Lung (tissue), 12 donors: ENCODE data around the gene ARID5B. TPM values are rescaled to one million over a fixed set of nuclear protein-coding genes. Genes with fewer than 3 reads are reported as not detected.

ENCODE experiments used
- ATAC-seq: fragments of 200-7000 bp; cut with Tn5 transposase; one replicate; pipeline ENCODE4 v1.9.1; 2020; ENCODE audit warnings: moderate number of reproducible peaks; ENCODE audit not compliant: insufficient read depth, low FRiP score
- DNase-seq, 3 donors: peaks; one replicate each; pipeline ENCODE4 v3.0.0-alpha.2; 2013 to 2017
- H3K27ac ChIP-seq, 2 donors: one replicate each; pipeline ENCODE4 v1.5.1; 2013; ENCODE audit warnings: mild to moderate bottlenecking in 2 of 2, moderate library complexity in 2 of 2, control low read depth in 1 of 2, inconsistent platforms in 1 of 2, low read depth in 1 of 2, low read length in 1 of 2
- H3K27me3 ChIP-seq, 3 donors: one replicate each; pipeline ENCODE4 v1.5.1; 2013; ENCODE audit warnings: low read length in 2 of 3; ENCODE audit not compliant: control insufficient read depth in 3 of 3, insufficient read depth in 3 of 3
- H3K36me3 ChIP-seq, 4 donors: one replicate each; pipeline ENCODE4 v1.5.1; 2013; ENCODE audit warnings: low read length in 4 of 4, mild to moderate bottlenecking in 1 of 4, moderate library complexity in 1 of 4; ENCODE audit not compliant: control insufficient read depth in 4 of 4, insufficient read depth in 4 of 4
- H3K4me1 ChIP-seq, 5 donors: one replicate each; pipeline ENCODE4 v1.5.1; 2013; ENCODE audit warnings: low read length in 5 of 5, mild to moderate bottlenecking in 2 of 5, moderate library complexity in 1 of 5; ENCODE audit not compliant: control insufficient read depth in 5 of 5, insufficient read depth in 5 of 5
- H3K4me3 ChIP-seq: one replicate; pipeline ENCODE4 v1.5.1; 2013; ENCODE audit warnings: mild to moderate bottlenecking, control low read depth, moderate library complexity
- H3K9ac ChIP-seq, 2 donors: one replicate each; pipeline ENCODE4 v1.5.1; 2013; ENCODE audit warnings: low read length in 2 of 2, control low read depth in 1 of 2; ENCODE audit not compliant: insufficient read depth in 1 of 2
- H3K9me3 ChIP-seq, 4 donors: one replicate each; pipeline ENCODE4 v1.5.1; 2013; ENCODE audit warnings: low read length in 3 of 4, mild to moderate bottlenecking in 1 of 4, moderate library complexity in 1 of 4; ENCODE audit not compliant: control insufficient read depth in 4 of 4, insufficient read depth in 3 of 4
- WGBS, 2 donors: extraction: QIAGEN DNeasy Blood & Tissue Kit; methylation state at CpG; one replicate each; pipeline ENCODE4 v1.1.7; 2013; 5-methylcytosine and 5-hydroxymethylcytosine counted together
- polyA plus RNA-seq, 2 donors: library from polyadenylated mRNA; stranded (reverse); fragments of 200-250 nt; gene quantifications; one replicate each; pipeline ENCODE4 v1.2.1, GENCODE V29; 2013
- total RNA-seq, 2 donors: library from RNA; depleted of rRNA in 1 of 2; stranded (reverse); fragments of >200 nt in 1 of 2; gene quantifications; one replicate each; pipeline ENCODE4 v1.2.1, GENCODE V29; 2014 to 2021
- TF ChIP-seq, protein P1 (sequence below): IDR thresholded peaks from 2 replicates; pipeline ENCODE4 v1.5.1; 2012; ENCODE audit warnings: mild to moderate bottlenecking; ENCODE audit errors: control extremely low read depth, extremely low read depth
- donor health status: control.
- donor health status: control.
- donor health status: Bipolar disorder and iron deficiency.
- donor health status: healthy.
- donor health status: DM: yes; HTN: yes; CAD: no.

The ARID5B gene
- total and polyA plus RNA-seq, 4 donors, result 7.8 to 95.3 (median 22.0) TPM

- Histone ChIP-seq H3K9me3 (no peaks in the 10 kb centered on the region), H3K4me1 (peaks cover 1 to 38% (median 15%) of the 10 kb centered on the region in 5 donors), H3K27ac (peak overlapping the region; percentile 69 to 75), H3K36me3 (no peaks in the 10 kb centered on the region), H3K9ac (peak overlapping the region; percentile 3 to 90), H3K27me3 (no peaks in the 10 kb centered on the region), H3K4me3 (peak overlapping the region; percentile 42)
- peak; percentile 82 to 91 (median 86) for DNase-seq
- 0% methylated on average over 25 of the region's 25 CpGs for WGBS, 2 donors
- ATAC-seq, result peak; percentile 15
- TF ChIP-seq, protein P1, sequence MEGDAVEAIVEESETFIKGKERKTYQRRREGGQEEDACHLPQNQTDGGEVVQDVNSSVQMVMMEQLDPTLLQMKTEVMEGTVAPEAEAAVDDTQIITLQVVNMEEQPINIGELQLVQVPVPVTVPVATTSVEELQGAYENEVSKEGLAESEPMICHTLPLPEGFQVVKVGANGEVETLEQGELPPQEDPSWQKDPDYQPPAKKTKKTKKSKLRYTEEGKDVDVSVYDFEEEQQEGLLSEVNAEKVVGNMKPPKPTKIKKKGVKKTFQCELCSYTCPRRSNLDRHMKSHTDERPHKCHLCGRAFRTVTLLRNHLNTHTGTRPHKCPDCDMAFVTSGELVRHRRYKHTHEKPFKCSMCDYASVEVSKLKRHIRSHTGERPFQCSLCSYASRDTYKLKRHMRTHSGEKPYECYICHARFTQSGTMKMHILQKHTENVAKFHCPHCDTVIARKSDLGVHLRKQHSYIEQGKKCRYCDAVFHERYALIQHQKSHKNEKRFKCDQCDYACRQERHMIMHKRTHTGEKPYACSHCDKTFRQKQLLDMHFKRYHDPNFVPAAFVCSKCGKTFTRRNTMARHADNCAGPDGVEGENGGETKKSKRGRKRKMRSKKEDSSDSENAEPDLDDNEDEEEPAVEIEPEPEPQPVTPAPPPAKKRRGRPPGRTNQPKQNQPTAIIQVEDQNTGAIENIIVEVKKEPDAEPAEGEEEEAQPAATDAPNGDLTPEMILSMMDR, result no peak
These were observed 1.3 kb upstream of the ARID5B start for GRCh38 chr10:61899997-61900828.

GRCh38 chr10:61901829-61902444, 438 bp downstream of the ARID5B start:
- peaks cover 0 to 41% (median 15%) of the 10 kb centered on the region in 5 donors for H3K4me1 ChIP-seq
- ATAC-seq, result no peak
- H3K36me3 ChIP-seq, result peaks cover 0 to 1% (median 0%) of the 10 kb centered on the region in 4 donors
- peak overlapping the region; percentile 69 to 96 for H3K9ac ChIP-seq
- 0% methylated on average over 14 of the region's 14 CpGs for WGBS, 2 donors
- no peaks in the 10 kb centered on the region for H3K27me3 ChIP-seq
- no peaks in the 10 kb centered on the region for H3K9me3 ChIP-seq
- peak overlapping the region; percentile 42 for H3K4me3 ChIP-seq
- TF ChIP-seq, protein P1, result no peak
- DNase-seq, result peak in 1 of 3 donors; percentile 86
- peak overlapping the region; percentile 76 to 80 for H3K27ac ChIP-seq

DNA sequence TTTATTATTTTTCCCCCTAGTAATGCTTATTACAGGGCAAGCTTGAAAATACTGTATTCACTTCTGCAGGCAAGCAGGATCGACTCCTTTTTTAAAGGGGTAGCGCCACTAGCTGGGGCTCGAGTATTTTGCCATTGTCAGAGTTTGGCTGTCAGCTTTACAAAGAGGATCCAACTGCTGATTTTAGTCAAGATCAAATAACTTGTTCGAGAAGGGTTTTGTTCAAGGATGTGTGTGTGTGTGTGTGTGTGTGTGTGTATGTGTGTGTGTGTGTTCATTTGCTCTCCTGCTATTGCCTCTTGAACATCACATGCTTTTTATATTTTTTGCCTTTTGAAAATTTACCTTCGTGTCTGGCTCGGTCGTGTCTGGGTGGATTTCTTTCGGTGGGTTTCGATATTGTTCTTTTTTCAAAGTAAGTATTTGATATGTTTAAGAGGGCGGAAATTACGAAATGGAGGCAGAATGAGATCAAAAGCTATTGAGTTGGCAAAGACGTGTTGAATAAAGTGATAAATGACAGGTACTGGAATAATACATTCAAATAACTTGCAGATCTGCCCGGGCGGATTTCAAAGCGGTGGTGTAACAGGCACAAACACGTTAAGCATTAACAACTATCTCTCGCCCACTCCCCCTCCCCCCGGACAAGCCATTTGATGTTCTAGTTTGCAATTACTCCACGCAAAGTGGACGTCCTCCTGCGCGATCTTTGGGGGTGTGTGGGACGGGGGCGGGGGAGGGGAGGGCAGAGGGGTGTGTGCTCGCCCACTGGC, 1.1 kb downstream of the ARID5B start:
- Histone ChIP-seq H3K27me3 (no peaks in the 10 kb centered on the region), H3K4me3 (peak overlapping the region; percentile 71), H3K9ac (peak overlapping the region; percentile 88 to 96), H3K36me3 (peaks cover 0 to 2% (median 0%) of the 10 kb centered on the region in 4 donors), H3K9me3 (no peaks in the 10 kb centered on the region), H3K27ac (peak overlapping the region; percentile 89 to 99), H3K4me1 (peaks cover 0 to 36% (median 13%) of the 10 kb centered on the region in 5 donors)
- DNase-seq (peak; percentile 78 to 93 (median 92)), ATAC-seq (no peak)
- TF ChIP-seq, protein P1, result no peak
- 0% methylated on average over 19 to 25 of the region's 25 CpGs for WGBS, 2 donors
